Sigmoid colon (tissue), 7 donors: ENCODE measurements around the gene TMIGD2. TPM values are rescaled to one million over a fixed set of nuclear protein-coding genes. Genes with fewer than 3 reads are reported as not detected.

Source experiments
- DNase-seq: peaks from one replicate; pipeline ENCODE4 v3.0.0-alpha.2; 2019
- H3K27ac ChIP-seq, 4 donors: fragments of 200-600 bp; sonication (generic); one replicate each; pipeline ENCODE4 v1.5.1; 2016 to 2019; ENCODE audit warnings: mild to moderate bottlenecking in 1 of 4
- H3K27me3 ChIP-seq, 3 donors: fragments of 200-600 bp; sonication (generic); one replicate each; pipeline ENCODE4 v1.5.1; 2019; ENCODE audit warnings: mild to moderate bottlenecking in 1 of 3
- H3K36me3 ChIP-seq, 4 donors: fragments of 200-600 bp; sonication (generic); one replicate each; pipeline ENCODE4 v1.5.1; 2016 to 2019
- H3K4me1 ChIP-seq, 4 donors: fragments of 200-600 bp; sonication (generic); one replicate each; pipeline ENCODE4 v1.5.1; 2017 to 2019
- H3K4me3 ChIP-seq, 4 donors: fragments of 200-600 bp; sonication (generic); one replicate each; pipeline ENCODE4 v1.5.1; 2017 to 2019; ENCODE audit warnings: mild to moderate bottlenecking in 2 of 4, moderate library complexity in 1 of 4
- H3K9me3 ChIP-seq, 4 donors: fragments of 200-600 bp in 3 of 4; sonication (generic) in 3 of 4; one replicate each; pipeline versions ENCODE4 v1.5.1 to v1.6.1; 2013 to 2019
- EP300 ChIP-seq, 4 donors: sonication (generic); formaldehyde crosslinking; IDR thresholded peaks; one replicate each; pipeline ENCODE4 v1.6.1; 2017; ENCODE audit warnings: antibody characterized with exemption in 4 of 4
- POLR2A ChIP-seq, 2 donors: fragments of 450-650 bp; IDR thresholded peaks; one replicate each; pipeline ENCODE4 v1.6.1; 2016; ENCODE audit warnings: antibody characterized with exemption in 2 of 2, mild to moderate bottlenecking in 2 of 2, moderate library complexity in 2 of 2
- POLR2AphosphoS5 ChIP-seq, 4 donors: sonication (generic); formaldehyde crosslinking; IDR thresholded peaks; one replicate each; pipeline ENCODE4 v1.6.1; 2017; ENCODE audit warnings: antibody characterized with exemption in 4 of 4
- WGBS, 2 donors: extraction: QIAGEN DNeasy Blood & Tissue Kit; methylation state at CpG; one replicate each; pipeline ENCODE4 v1.1.7; 2013; 5-methylcytosine and 5-hydroxymethylcytosine counted together
- intact Hi-C: fragments of 100-400 bp; cut with DNase I; formaldehyde crosslinking; loops from one replicate; pipeline ENCODE4 v1.15.1; 2023
- polyA plus RNA-seq, 3 donors: library from polyadenylated mRNA; stranded (reverse); fragments of 200-250 nt; gene quantifications; one replicate each; pipeline ENCODE4 v1.2.3, GENCODE V29; 2013
- total RNA-seq, 4 donors: library from RNA; depleted of rRNA; stranded (reverse); fragments of >200 nt; gene quantifications; one replicate each; pipeline ENCODE4 v1.1.0, GENCODE V29; 2016
- TF ChIP-seq, protein P1 (sequence below), 4 experiments: fragments of 450-650 bp in 3 of 4; fragments of 200-600 bp in 1 of 4; IDR thresholded peaks; one replicate each; pipeline ENCODE4 v1.5.1; 2016 to 2019; ENCODE audit warnings: antibody characterized with exemption in 4 of 4, mild to moderate bottlenecking in 3 of 4, moderate library complexity in 2 of 4
- donor health status: healthy with polysubstance abuse.
- donor health status: Bipolar disorder and iron deficiency.
- donor health status: healthy.

The TMIGD2 gene
- total and polyA plus RNA-seq, 7 donors: 0.60 to 6.3 TPM; not detected in 5

DNA sequence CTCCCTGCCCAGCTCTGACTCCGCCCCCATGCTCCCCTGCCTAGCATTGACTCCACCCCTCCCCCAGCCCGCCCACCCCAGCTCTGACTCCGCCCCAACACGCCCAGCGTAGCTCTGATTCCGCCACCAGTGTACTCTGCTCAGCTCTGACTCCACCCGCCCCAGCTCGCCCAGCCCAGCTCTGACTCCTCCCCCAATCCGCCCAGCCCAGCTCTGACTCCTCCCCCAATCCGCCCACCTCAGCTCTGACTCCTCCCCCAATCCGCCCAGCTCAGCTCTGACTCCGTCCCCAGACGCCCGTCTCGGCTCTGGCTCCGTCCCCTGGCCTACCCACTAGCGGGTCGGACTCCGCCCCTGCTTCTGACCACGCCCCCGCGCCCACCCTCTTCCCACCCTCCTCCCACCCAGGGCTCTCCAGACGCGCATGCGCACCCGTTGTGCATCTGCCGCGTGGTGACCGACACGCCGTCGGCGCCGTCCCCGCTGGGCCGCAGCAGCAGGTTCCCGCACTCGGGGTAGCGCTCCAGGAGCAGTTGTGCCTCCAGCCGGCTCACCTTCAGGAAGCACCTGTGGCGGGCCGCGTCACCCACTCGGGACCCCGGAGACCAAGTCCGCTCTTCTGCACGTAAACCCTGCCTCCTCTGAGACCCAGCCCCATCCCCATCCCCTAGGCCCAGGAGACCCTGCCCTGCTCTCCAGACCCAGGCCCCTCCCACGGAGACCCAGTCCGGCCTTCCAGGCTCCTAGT lies 26.2 kb upstream of the TMIGD2 start:
- Histone ChIP-seq H3K27ac (peak overlapping the region in 2 of 4 donors; percentile 2 to 60), H3K36me3 (no peaks in the 10 kb centered on the region), H3K4me1 (peaks cover 0 to 27% (median 20%) of the 10 kb centered on the region in 4 donors), H3K9me3 (no peaks in the 10 kb centered on the region), H3K27me3 (peaks cover 6 to 38% (median 13%) of the 10 kb centered on the region in 3 donors), H3K4me3 (peak overlapping the region; percentile 21 to 44 (median 33))
- intact Hi-C loops: loop anchor here (5.0 kb wide), 2 partner anchors 74 to 81 kb away; partner anchors contain the start of genes CHAF1A, SH3GL1 and YJU2
- TF ChIP-seq EP300 (IDR thresholded peaks at IDR 0.05) (no peak), POLR2AphosphoS5 (IDR thresholded peaks at IDR 0.05) (peak in 2 of 4 donors; percentile 48 to 50), POLR2A (IDR thresholded peaks at IDR 0.05) (no peak)
- TF ChIP-seq, protein P1, sequence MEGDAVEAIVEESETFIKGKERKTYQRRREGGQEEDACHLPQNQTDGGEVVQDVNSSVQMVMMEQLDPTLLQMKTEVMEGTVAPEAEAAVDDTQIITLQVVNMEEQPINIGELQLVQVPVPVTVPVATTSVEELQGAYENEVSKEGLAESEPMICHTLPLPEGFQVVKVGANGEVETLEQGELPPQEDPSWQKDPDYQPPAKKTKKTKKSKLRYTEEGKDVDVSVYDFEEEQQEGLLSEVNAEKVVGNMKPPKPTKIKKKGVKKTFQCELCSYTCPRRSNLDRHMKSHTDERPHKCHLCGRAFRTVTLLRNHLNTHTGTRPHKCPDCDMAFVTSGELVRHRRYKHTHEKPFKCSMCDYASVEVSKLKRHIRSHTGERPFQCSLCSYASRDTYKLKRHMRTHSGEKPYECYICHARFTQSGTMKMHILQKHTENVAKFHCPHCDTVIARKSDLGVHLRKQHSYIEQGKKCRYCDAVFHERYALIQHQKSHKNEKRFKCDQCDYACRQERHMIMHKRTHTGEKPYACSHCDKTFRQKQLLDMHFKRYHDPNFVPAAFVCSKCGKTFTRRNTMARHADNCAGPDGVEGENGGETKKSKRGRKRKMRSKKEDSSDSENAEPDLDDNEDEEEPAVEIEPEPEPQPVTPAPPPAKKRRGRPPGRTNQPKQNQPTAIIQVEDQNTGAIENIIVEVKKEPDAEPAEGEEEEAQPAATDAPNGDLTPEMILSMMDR (IDR thresholded peaks at IDR 0.05): no peak
- peak; percentile 99 for DNase-seq
- 3 to 69% methylated on average over 49 of the region's 49 CpGs for WGBS, 2 donors

- intact Hi-C loops: loop anchor here (5.0 kb wide), 2 partner anchors 74 to 81 kb away; partner anchors contain the start of genes CHAF1A, SH3GL1 and YJU2
- Histone ChIP-seq H3K9me3 (no peaks in the 10 kb centered on the region), H3K36me3 (no peaks in the 10 kb centered on the region), H3K27ac (peak overlapping the region in 1 of 4 donors; percentile 60), H3K4me1 (peaks cover 0 to 27% (median 20%) of the 10 kb centered on the region in 4 donors), H3K27me3 (peaks cover 6 to 38% (median 13%) of the 10 kb centered on the region in 3 donors), H3K4me3 (peak overlapping the region; percentile 21 to 42 (median 28))
- TF ChIP-seq, protein P1 (IDR thresholded peaks at IDR 0.05): no peak
- no peak for TF ChIP-seq POLR2AphosphoS5 (IDR thresholded peaks at IDR 0.05)
- TF ChIP-seq EP300 (IDR thresholded peaks at IDR 0.05): no peak
- no peak for TF ChIP-seq POLR2A (IDR thresholded peaks at IDR 0.05)
- DNase-seq: no peak
- 23 to 70% methylated on average over 13 of the region's 13 CpGs for WGBS, 2 donors
Measured at GRCh38 chr19:4327877-4328242, 25.7 kb upstream of the TMIGD2 start.

- DNase-seq: peak; percentile 89
- peak overlapping the region in 3 of 4 donors; percentile 21 to 42 (median 35) for H3K4me3 ChIP-seq
- peak overlapping the region in 1 of 4 donors; percentile 60 for H3K27ac ChIP-seq
- peaks cover 0 to 27% (median 20%) of the 10 kb centered on the region in 4 donors for H3K4me1 ChIP-seq
- H3K36me3 ChIP-seq: no peaks in the 10 kb centered on the region
- H3K27me3 ChIP-seq: peaks cover 6 to 38% (median 13%) of the 10 kb centered on the region in 3 donors
- no peaks in the 10 kb centered on the region for H3K9me3 ChIP-seq
- TF ChIP-seq POLR2A (IDR thresholded peaks at IDR 0.05) (no peak), EP300 (IDR thresholded peaks at IDR 0.05) (no peak), POLR2AphosphoS5 (IDR thresholded peaks at IDR 0.05) (no peak)
- TF ChIP-seq, protein P1 (IDR thresholded peaks at IDR 0.05): no peak
- 25 to 68% methylated on average over 30 of the region's 30 CpGs for WGBS, 2 donors
- intact Hi-C loops: loop anchor here (5.0 kb wide), 2 partner anchors 75 to 80 kb away; partner anchors contain the start of genes CHAF1A, SH3GL1 and YJU2
Measured at GRCh38 chr19:4327252-4327876, 25.2 kb upstream of the TMIGD2 start.

DNA sequence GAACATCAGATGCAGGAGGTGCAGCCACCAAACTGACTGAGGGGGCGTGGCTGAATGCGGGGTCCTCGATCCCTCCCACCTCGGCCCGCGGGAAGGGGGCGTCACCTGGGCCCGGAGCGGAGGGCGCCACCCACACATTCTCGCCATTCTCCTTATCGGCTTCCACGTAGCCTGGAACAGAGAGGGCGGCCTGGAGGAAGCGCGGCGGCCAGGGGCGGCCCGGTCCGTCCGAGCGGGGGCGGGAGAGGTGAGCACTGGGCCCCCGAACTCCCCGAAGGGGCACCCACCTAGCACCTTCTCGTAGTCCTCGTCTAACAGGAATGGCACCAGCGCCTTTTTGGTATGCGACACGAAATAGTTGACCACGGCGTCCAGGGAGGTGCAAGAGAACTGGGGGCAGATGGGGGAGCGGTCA lies 24.7 kb upstream of the TMIGD2 start:
- Histone ChIP-seq H3K9me3 (no peaks in the 10 kb centered on the region), H3K36me3 (no peaks in the 10 kb centered on the region), H3K4me1 (peaks cover 0 to 27% (median 20%) of the 10 kb centered on the region in 4 donors), H3K27me3 (peaks cover 6 to 38% (median 13%) of the 10 kb centered on the region in 3 donors), H3K27ac (no peak overlapping the region), H3K4me3 (peak overlapping the region in 2 of 4 donors; percentile 35 to 42)
- 42 to 78% methylated on average over 33 of the region's 33 CpGs for WGBS, 2 donors
- no peak for TF ChIP-seq POLR2A (IDR thresholded peaks at IDR 0.05)
- no peak for TF ChIP-seq POLR2AphosphoS5 (IDR thresholded peaks at IDR 0.05)
- TF ChIP-seq, protein P1 (IDR thresholded peaks at IDR 0.05): no peak
- TF ChIP-seq EP300 (IDR thresholded peaks at IDR 0.05): no peak
- intact Hi-C loops: loop anchor here (5.0 kb wide), 2 partner anchors 75 to 80 kb away; partner anchors contain the start of genes CHAF1A, SH3GL1 and YJU2
- no peak for DNase-seq
